ENCODE measurements around the gene SUPV3L1.

The SUPV3L1 gene

GRCh38 chr10:69208761-69209160 is 28.7 kb downstream of the SUPV3L1 start:
- DNase-seq (ENCODE audit: low spot score), result no peak

- DNase-seq (ENCODE audit: low spot score), result no peak
Measured at GRCh38 chr10:69209787-69210484, 29.9 kb downstream of the SUPV3L1 start.

- no peak for DNase-seq (ENCODE audit: low spot score)
Measured at GRCh38 chr10:69211104-69211503, 31.1 kb downstream of the SUPV3L1 start.

GRCh38 chr10:69211524-69211923 is 31.5 kb downstream of the SUPV3L1 start:
- DNase-seq (ENCODE audit: low spot score), result no peak

- no peak for DNase-seq (ENCODE audit: low spot score)
Measured at GRCh38 chr10:69213591-69214311, 33.7 kb downstream of the SUPV3L1 start.

GRCh38 chr10:69214666-69215131 is 34.7 kb downstream of the SUPV3L1 start:
- DNase-seq (ENCODE audit: low spot score), result no peak

GRCh38 chr10:69215405-69216171 is 35.6 kb downstream of the SUPV3L1 start:
- DNase-seq (ENCODE audit: low spot score), result no peak

GRCh38 chr10:69216577-69217118 is 36.6 kb downstream of the SUPV3L1 start:
- DNase-seq (ENCODE audit: low spot score), result no peak

GRCh38 chr10:69217119-69217754 is 37.2 kb downstream of the SUPV3L1 start:
- DNase-seq (ENCODE audit: low spot score), result no peak

- DNase-seq (ENCODE audit: low spot score), result no peak
Measured at GRCh38 chr10:69218831-69219230, 38.8 kb downstream of the SUPV3L1 start.

- DNase-seq (ENCODE audit: low spot score), result no peak
Measured at GRCh38 chr10:69220041-69220451, 40.0 kb downstream of the SUPV3L1 start, which contains the start of gene HKDC1. Gene HKDC1, plus strand, starts transcription at chr10:69220332. Its CDS starts 104 bp downstream, at chr10:69220436.

- DNase-seq (ENCODE audit: low spot score), result no peak
Measured at GRCh38 chr10:69220507-69220906, 40.5 kb downstream of the SUPV3L1 start.

GRCh38 chr10:69222157-69223027 is 42.4 kb downstream of the SUPV3L1 start:
- peak; percentile 78 for DNase-seq (ENCODE audit: low spot score)

GRCh38 chr10:69223028-69223342 is 43.0 kb downstream of the SUPV3L1 start:
- DNase-seq (ENCODE audit: low spot score), result no peak

- DNase-seq (ENCODE audit: low spot score), result no peak
Measured at GRCh38 chr10:69224862-69225657, 45.0 kb downstream of the SUPV3L1 start.

- no peak for DNase-seq (ENCODE audit: low spot score)
Measured at GRCh38 chr10:69225681-69226080, 45.6 kb downstream of the SUPV3L1 start.

- peak; percentile 38 for DNase-seq (ENCODE audit: low spot score)
Measured at GRCh38 chr10:69226919-69227450, 47.0 kb downstream of the SUPV3L1 start.

- no peak for DNase-seq (ENCODE audit: low spot score)
Measured at GRCh38 chr10:69228151-69228550, 48.1 kb downstream of the SUPV3L1 start.

- DNase-seq (ENCODE audit: low spot score), result no peak
Measured at GRCh38 chr10:69229616-69229916, 49.5 kb downstream of the SUPV3L1 start.

- no peak for DNase-seq (ENCODE audit: low spot score)
Measured at GRCh38 chr10:69230128-69230527, 50.1 kb downstream of the SUPV3L1 start.

All from iPS-NIHi11 (cell line).